ENCODE results near the gene IFNA17. TPM values are rescaled to one million over a fixed set of nuclear protein-coding genes. Genes with fewer than 3 reads are reported as not detected.
"Not testable (repeated sequence)": the region's sequence is repeated elsewhere in the genome, so short reads cannot be mapped to it uniquely, and the experiment has no call there.

Gene IFNA17
- total and polyA plus RNA-seq, 2 donors: not detected

- not testable (repeated sequence) for H3K4me1 ChIP-seq (ENCODE audit: insufficient read depth); H3K4me3 ChIP-seq (ENCODE audit: low read depth, low read length); H3K36me3 ChIP-seq (ENCODE audit: insufficient read depth); DNase-seq (ENCODE audit: extremely low spot score); H3K27ac ChIP-seq (ENCODE audit: low read depth)
- 33% methylated on average over 8 of the region's 8 CpGs for WGBS
Measured at GRCh38 chr9:21235468-21236359, 7.7 kb upstream of the IFNA17 start.

- Histone ChIP-seq H3K4me3 (ENCODE audit: low read depth, low read length) (no peak overlapping the region), H3K36me3 (ENCODE audit: insufficient read depth) (no peaks in the 10 kb centered on the region), H3K4me1 (ENCODE audit: insufficient read depth) (no peaks in the 10 kb centered on the region), H3K27ac (ENCODE audit: low read depth) (no peak overlapping the region)
- no peak for DNase-seq (ENCODE audit: extremely low spot score)
- 85% methylated on average over 4 of the region's 4 CpGs for WGBS
Measured at GRCh38 chr9:21234153-21234687, 6.2 kb upstream of the IFNA17 start.

GRCh38 chr9:21233258-21233657 lies 5.2 kb upstream of the IFNA17 start:
- Histone ChIP-seq H3K4me3 (ENCODE audit: low read depth, low read length) (no peak overlapping the region), H3K27ac (ENCODE audit: low read depth) (no peak overlapping the region), H3K36me3 (ENCODE audit: insufficient read depth) (no peaks in the 10 kb centered on the region), H3K4me1 (ENCODE audit: insufficient read depth) (no peaks in the 10 kb centered on the region)
- no peak for DNase-seq (ENCODE audit: extremely low spot score)
- 91% methylated on average over 2 of the region's 2 CpGs for WGBS

- 95% methylated on average over 1 of the region's 1 CpG for WGBS
- not testable (repeated sequence) for H3K4me3 ChIP-seq (ENCODE audit: low read depth, low read length); H3K36me3 ChIP-seq (ENCODE audit: insufficient read depth); H3K4me1 ChIP-seq (ENCODE audit: insufficient read depth); DNase-seq (ENCODE audit: extremely low spot score); H3K27ac ChIP-seq (ENCODE audit: low read depth)
Measured at GRCh38 chr9:21217211-21217610, 10.8 kb downstream of the IFNA17 start, which contains the start of gene IFNA16. Gene IFNA16, minus strand, starts transcription at chr9:21217311. Its CDS starts 6 bp downstream, at chr9:21217305.

- H3K4me1 ChIP-seq (ENCODE audit: insufficient read depth); H3K4me3 ChIP-seq (ENCODE audit: low read depth, low read length); DNase-seq (ENCODE audit: extremely low spot score); H3K27ac ChIP-seq (ENCODE audit: low read depth); H3K36me3 ChIP-seq (ENCODE audit: insufficient read depth): not testable (repeated sequence)
- WGBS: 36% methylated on average over 5 of the region's 5 CpGs
Measured at GRCh38 chr9:21213411-21214326, 14.4 kb downstream of the IFNA17 start.

- H3K36me3 ChIP-seq (ENCODE audit: insufficient read depth); DNase-seq (ENCODE audit: extremely low spot score); H3K27ac ChIP-seq (ENCODE audit: low read depth); H3K4me3 ChIP-seq (ENCODE audit: low read depth, low read length); H3K4me1 ChIP-seq (ENCODE audit: insufficient read depth): not testable (repeated sequence)
- 55% methylated on average over 2 of the region's 2 CpGs for WGBS
Measured at GRCh38 chr9:21212160-21212559, 15.9 kb downstream of the IFNA17 start.

- H3K4me3 ChIP-seq (ENCODE audit: low read depth, low read length); DNase-seq (ENCODE audit: extremely low spot score); H3K27ac ChIP-seq (ENCODE audit: low read depth); H3K36me3 ChIP-seq (ENCODE audit: insufficient read depth); H3K4me1 ChIP-seq (ENCODE audit: insufficient read depth): not testable (repeated sequence)
- 94% methylated on average over 2 of the region's 2 CpGs for WGBS
Measured at GRCh38 chr9:21210782-21211181, 17.2 kb downstream of the IFNA17 start.

- no peak overlapping the region for H3K27ac ChIP-seq (ENCODE audit: low read depth)
- no peak for DNase-seq (ENCODE audit: extremely low spot score)
- H3K4me3 ChIP-seq (ENCODE audit: low read depth, low read length): no peak overlapping the region
- 93% methylated on average over 7 of the region's 7 CpGs for WGBS
- H3K36me3 ChIP-seq (ENCODE audit: insufficient read depth): no peaks in the 10 kb centered on the region
- H3K4me1 ChIP-seq (ENCODE audit: insufficient read depth): no peaks in the 10 kb centered on the region
Measured at GRCh38 chr9:21210311-21210710, 17.7 kb downstream of the IFNA17 start.

GRCh38 chr9:21207043-21207442 lies 21.0 kb downstream of the IFNA17 start, which contains the start of gene IFNA10:
Gene IFNA10, minus strand, starts transcription at chr9:21207143. Its CDS starts 46 bp downstream, at chr9:21207097.
- 87% methylated on average over 3 of the region's 3 CpGs for WGBS

GRCh38 chr9:21205204-21205603 lies 22.8 kb downstream of the IFNA17 start:
- no peaks in the 10 kb centered on the region for H3K36me3 ChIP-seq (ENCODE audit: insufficient read depth)
- no peak overlapping the region for H3K4me3 ChIP-seq (ENCODE audit: low read depth, low read length)
- H3K4me1 ChIP-seq (ENCODE audit: insufficient read depth): no peaks in the 10 kb centered on the region
- H3K27ac ChIP-seq (ENCODE audit: low read depth): no peak overlapping the region
- no peak for DNase-seq (ENCODE audit: extremely low spot score)

More at GRCh38 chr9:21207043-21207442, 21.0 kb downstream of the IFNA17 start, which contains the start of gene IFNA10:
- not testable (repeated sequence) for H3K27ac ChIP-seq (ENCODE audit: low read depth); DNase-seq (ENCODE audit: extremely low spot score); H3K4me3 ChIP-seq (ENCODE audit: low read depth, low read length); H3K4me1 ChIP-seq (ENCODE audit: insufficient read depth); H3K36me3 ChIP-seq (ENCODE audit: insufficient read depth)

- not testable (repeated sequence) for H3K36me3 ChIP-seq (ENCODE audit: insufficient read depth); DNase-seq (ENCODE audit: extremely low spot score); H3K4me1 ChIP-seq (ENCODE audit: insufficient read depth); H3K27ac ChIP-seq (ENCODE audit: low read depth); H3K4me3 ChIP-seq (ENCODE audit: low read depth, low read length)
- 71% methylated on average over 4 of the region's 4 CpGs for WGBS
Measured at GRCh38 chr9:21202105-21202504, 25.9 kb downstream of the IFNA17 start, which contains the start of gene IFNA7. Gene IFNA7, minus strand, starts transcription at chr9:21202205. Its CDS starts 40 bp downstream, at chr9:21202165.

- not testable (repeated sequence) for H3K27ac ChIP-seq (ENCODE audit: low read depth); H3K4me1 ChIP-seq (ENCODE audit: insufficient read depth); H3K4me3 ChIP-seq (ENCODE audit: low read depth, low read length); DNase-seq (ENCODE audit: extremely low spot score); H3K36me3 ChIP-seq (ENCODE audit: insufficient read depth)
- 38% methylated on average over 6 of the region's 6 CpGs for WGBS
Measured at GRCh38 chr9:21194867-21195776, 32.9 kb downstream of the IFNA17 start.
